HFF-Myc (cell line): ENCODE data around the gene OR1J2.
"Not testable (repeated sequence)": the region's sequence is repeated elsewhere in the genome, so short reads cannot be mapped to it uniquely, and the experiment has no call there.

ENCODE experiments used
- DNase-seq: peaks from one replicate; pipeline ENCODE4 v3.0.0-alpha.2; 2011; ENCODE audit warnings: low read depth; ENCODE audit errors: extremely low read depth
- H3K4me3 ChIP-seq: replicated peaks from 2 replicates; pipeline ENCODE4 v1.5.1; 2011; ENCODE audit warnings: low read depth, mild to moderate bottlenecking, control low read depth, low read length
- CTCF ChIP-seq: IDR thresholded peaks from 2 replicates; pipeline ENCODE4 v1.5.1; 2012; ENCODE audit warnings: mild to moderate bottlenecking, low read depth, low read length, control low read depth; ENCODE audit errors: missing control alignments

Gene OR1J2

GRCh38 chr9:122518841-122519240 is 8.2 kb downstream of the OR1J2 start, which contains the start of gene OR1J4:
Gene OR1J4, plus strand, starts transcription at chr9:122519141. Its CDS starts 0 bp downstream, at chr9:122519141.
- TF ChIP-seq CTCF, result no peak
- no peak within 1 kb of the TSS for H3K4me3 ChIP-seq
- no peak for DNase-seq

GRCh38 chr9:122519376-122519775 is 8.8 kb downstream of the OR1J2 start:
- H3K4me3 ChIP-seq, result no peak overlapping the region
- TF ChIP-seq CTCF, result no peak
- DNase-seq, result no peak

GRCh38 chr9:122526602-122527001 is 16.0 kb downstream of the OR1J2 start:
- DNase-seq, result no peak
- no peak for TF ChIP-seq CTCF
- H3K4me3 ChIP-seq, result no peak overlapping the region

- TF ChIP-seq CTCF, result no peak
- no peak within 1 kb of the TSS for H3K4me3 ChIP-seq
- DNase-seq, result no peak
Observed at GRCh38 chr9:122527193-122527592, 16.6 kb downstream of the OR1J2 start, which contains the start of gene OR1N1. Gene OR1N1, minus strand, starts transcription at chr9:122527293. Its CDS starts 0 bp downstream, at chr9:122527293.

- H3K4me3 ChIP-seq, DNase-seq: not testable (repeated sequence)
Observed at GRCh38 chr9:122531157-122531556, 20.6 kb downstream of the OR1J2 start.

- no peak for DNase-seq
- no peak for TF ChIP-seq CTCF
- no peak overlapping the region for H3K4me3 ChIP-seq
Observed at GRCh38 chr9:122536134-122536533, 25.5 kb downstream of the OR1J2 start.

GRCh38 chr9:122537066-122537465 is 26.5 kb downstream of the OR1J2 start:
- DNase-seq, H3K4me3 ChIP-seq: not testable (repeated sequence)

- DNase-seq, result no peak
- H3K4me3 ChIP-seq, result no peak overlapping the region
- TF ChIP-seq CTCF, result no peak
Observed at GRCh38 chr9:122538757-122539156, 28.2 kb downstream of the OR1J2 start.
